ENCODE results near the gene SUGP2. TPM values are rescaled to one million over a fixed set of nuclear protein-coding genes. Genes with fewer than 3 reads are reported as not detected.

SUGP2 gene
- total RNA-seq, 1 donor from 2014 or later, result 123 TPM

GRCh38 chr19:19062454-19063182 is 29.3 kb upstream of the SUGP2 start:
- Mint-ChIP-seq H3K27ac (peak overlapping the region; percentile 89), H3K4me3 (peak overlapping the region; percentile 96), H3K27me3 (no peaks in the 10 kb centered on the region), H3K4me1 (ENCODE audit: unreplicated experiment) (peaks cover 23% of the 10 kb centered on the region), H3K9me3 (no peaks in the 10 kb centered on the region), H3K36me3 (no peaks in the 10 kb centered on the region)
- no peak for TF ChIP-seq CTCF (conservative IDR thresholded peaks at IDR 0.05)
- DNase-seq (ENCODE audit: extremely low spot score, unreplicated experiment), result no peak

GRCh38 chr19:19061506-19061905 is 28.2 kb upstream of the SUGP2 start:
- TF ChIP-seq CTCF (conservative IDR thresholded peaks at IDR 0.05), result no peak
- peaks cover 19% of the 10 kb centered on the region for H3K4me1 Mint-ChIP-seq (ENCODE audit: unreplicated experiment)
- H3K36me3 Mint-ChIP-seq, result no peaks in the 10 kb centered on the region
- no peak for DNase-seq (ENCODE audit: extremely low spot score, unreplicated experiment)
- no peaks in the 10 kb centered on the region for H3K27me3 Mint-ChIP-seq
- no peaks in the 10 kb centered on the region for H3K9me3 Mint-ChIP-seq
- peak overlapping the region; percentile 41 for H3K27ac Mint-ChIP-seq
- peak overlapping the region; percentile 47 for H3K4me3 Mint-ChIP-seq

GRCh38 chr19:19059837-19060611 is 26.7 kb upstream of the SUGP2 start:
- DNase-seq (ENCODE audit: extremely low spot score, unreplicated experiment), result no peak
- H3K4me1 Mint-ChIP-seq (ENCODE audit: unreplicated experiment), result peaks cover 19% of the 10 kb centered on the region
- TF ChIP-seq CTCF (conservative IDR thresholded peaks at IDR 0.05), result no peak
- H3K27ac Mint-ChIP-seq, result no peak overlapping the region
- H3K4me3 Mint-ChIP-seq, result no peak overlapping the region
- H3K27me3 Mint-ChIP-seq, result no peaks in the 10 kb centered on the region
- no peaks in the 10 kb centered on the region for H3K9me3 Mint-ChIP-seq
- H3K36me3 Mint-ChIP-seq, result no peaks in the 10 kb centered on the region

- no peaks in the 10 kb centered on the region for H3K36me3 Mint-ChIP-seq
- H3K27ac Mint-ChIP-seq, result no peak overlapping the region
- TF ChIP-seq CTCF (conservative IDR thresholded peaks at IDR 0.05), result no peak
- no peaks in the 10 kb centered on the region for H3K27me3 Mint-ChIP-seq
- no peak for DNase-seq (ENCODE audit: extremely low spot score, unreplicated experiment)
- peaks cover 13% of the 10 kb centered on the region for H3K4me1 Mint-ChIP-seq (ENCODE audit: unreplicated experiment)
- no peak overlapping the region for H3K4me3 Mint-ChIP-seq
- H3K9me3 Mint-ChIP-seq, result no peaks in the 10 kb centered on the region
Observed at GRCh38 chr19:19059018-19059836, 25.9 kb upstream of the SUGP2 start.

- Mint-ChIP-seq H3K4me3 (no peak overlapping the region), H3K9me3 (no peaks in the 10 kb centered on the region), H3K27me3 (no peaks in the 10 kb centered on the region), H3K27ac (no peak overlapping the region), H3K4me1 (ENCODE audit: unreplicated experiment) (peaks cover 4% of the 10 kb centered on the region), H3K36me3 (no peaks in the 10 kb centered on the region)
- no peak for TF ChIP-seq CTCF (conservative IDR thresholded peaks at IDR 0.05)
- DNase-seq (ENCODE audit: extremely low spot score, unreplicated experiment), result no peak
Observed at GRCh38 chr19:19057720-19058119, 24.4 kb upstream of the SUGP2 start.

All from type B pancreatic cell (in vitro differentiated cells).